ENCODE results near the gene DHX32. TPM values are rescaled to one million over a fixed set of nuclear protein-coding genes. Genes with fewer than 3 reads are reported as not detected.
"Not testable (repeated sequence)": the region's sequence is repeated elsewhere in the genome, so short reads cannot be mapped to it uniquely, and the experiment has no call there.

The DHX32 gene
- total RNA-seq, 1 donor from 2014 or later: 25.0 TPM

DNA sequence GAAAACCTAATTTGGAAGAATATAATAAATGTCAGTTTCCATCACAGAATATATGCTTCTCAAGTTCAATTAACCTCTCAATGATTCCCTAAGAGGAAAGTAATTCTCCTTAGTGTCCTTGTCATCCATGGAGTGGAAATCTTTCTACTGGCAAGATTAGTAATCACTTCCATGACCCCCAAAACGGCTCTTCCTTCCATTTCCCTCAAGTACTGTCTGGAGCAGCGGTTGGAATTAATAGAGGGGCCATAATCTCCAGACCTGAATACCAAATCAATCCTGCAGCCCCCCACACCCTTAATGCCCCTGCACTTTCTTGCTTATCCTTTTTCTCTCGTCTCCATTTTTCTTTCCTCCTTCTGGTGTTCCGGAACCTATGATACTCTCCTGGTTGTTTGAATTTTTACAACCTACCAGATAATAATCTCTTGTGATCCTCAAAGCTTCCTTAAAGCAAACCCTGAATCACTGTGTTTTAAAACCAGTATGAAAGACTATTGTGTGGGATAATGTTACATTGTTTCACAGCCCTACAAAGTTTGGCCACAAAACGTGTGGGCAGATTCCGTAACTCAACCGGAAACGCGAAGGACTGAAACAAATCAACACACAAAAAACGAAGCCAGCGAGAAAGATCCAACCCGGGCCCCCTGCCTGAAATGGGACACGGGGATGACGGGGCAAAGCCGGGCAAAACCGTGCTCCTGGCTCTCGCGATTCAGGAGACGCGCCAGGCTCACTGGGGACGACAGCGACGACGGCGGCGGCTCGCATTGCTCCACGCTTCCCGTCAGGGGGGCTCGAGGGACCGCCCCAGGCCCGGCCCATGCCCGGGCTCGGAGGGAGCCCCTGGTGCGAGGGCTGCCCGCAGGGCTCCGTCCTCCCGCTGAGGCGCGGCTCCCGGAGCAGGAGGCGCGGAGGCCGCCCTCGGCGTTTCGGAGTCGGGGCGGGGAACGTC, 14.3 kb upstream of the DHX32 start:
- DNase-seq: not testable (repeated sequence)

GRCh38 chr10:125894176-125894575, 13.1 kb upstream of the DHX32 start:
- not testable (repeated sequence) for DNase-seq

DNA sequence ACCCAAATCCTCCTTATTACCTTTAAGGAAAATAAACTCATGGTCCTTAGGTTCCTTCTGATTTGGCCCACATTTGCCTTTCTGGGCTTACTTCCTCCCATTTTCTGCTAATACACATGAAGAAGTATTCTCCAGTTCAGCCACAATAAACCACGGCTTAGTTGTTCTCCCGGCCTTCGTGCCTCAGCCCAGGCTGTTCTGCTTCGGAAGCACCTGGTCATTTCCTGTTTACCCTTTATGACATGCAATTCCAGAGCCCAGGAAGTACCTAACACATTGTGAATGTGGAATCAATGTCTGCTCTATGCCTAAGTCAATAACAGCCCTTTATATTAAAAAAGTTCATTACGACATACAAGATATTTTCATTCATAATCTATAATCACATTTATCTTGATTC, 11.3 kb upstream of the DHX32 start:
- not testable (repeated sequence) for DNase-seq

DNA sequence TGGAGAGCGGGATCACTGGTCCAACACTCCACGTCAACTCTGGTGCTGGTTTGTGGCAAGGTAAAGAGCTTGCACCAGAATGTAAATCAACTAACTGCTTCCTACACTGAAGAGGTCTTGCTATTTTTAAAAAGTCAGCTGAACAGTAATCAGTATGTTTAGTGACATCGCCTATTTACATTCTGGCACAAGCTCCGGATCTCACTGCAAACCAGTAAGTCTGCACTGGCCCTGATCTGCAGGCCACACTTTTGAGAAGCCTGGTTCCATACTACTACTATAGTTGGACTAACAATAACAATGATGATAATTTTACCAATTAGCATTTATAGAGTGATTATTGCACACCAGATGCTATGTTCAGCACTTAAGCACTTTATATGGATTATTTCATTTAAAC, 8.3 kb upstream of the DHX32 start:
- DNase-seq: not testable (repeated sequence)

GRCh38 chr10:125886914-125887512, 5.9 kb upstream of the DHX32 start:
- DNase-seq: no peak

GRCh38 chr10:125883211-125883610, 2.1 kb upstream of the DHX32 start:
- DNase-seq: no peak

GRCh38 chr10:125882596-125882995, 1.5 kb upstream of the DHX32 start:
- DNase-seq: no peak

DNA sequence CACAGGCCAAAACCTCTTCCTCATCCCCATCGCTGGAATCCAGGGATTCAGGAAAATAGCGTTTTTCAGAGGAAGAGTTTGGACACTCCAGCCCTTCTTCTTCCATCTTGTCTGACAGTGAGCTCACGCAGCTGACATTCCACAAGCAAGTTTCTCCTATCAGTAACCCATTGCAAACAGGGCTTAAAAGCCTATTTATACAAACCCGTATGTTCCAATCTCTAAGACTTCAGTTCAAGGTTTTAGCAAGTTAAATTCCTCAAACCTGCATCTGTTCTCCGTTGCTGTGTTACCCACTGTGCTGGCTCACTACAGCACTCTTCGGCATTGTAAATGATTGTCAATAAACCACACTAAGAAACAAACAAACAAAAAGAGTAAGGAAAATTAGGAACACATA, 373 bp downstream of the DHX32 start:
- no peak for DNase-seq

- no peak for DNase-seq
Observed at GRCh38 chr10:125878957-125879835, 1.9 kb downstream of the DHX32 start.

DNA sequence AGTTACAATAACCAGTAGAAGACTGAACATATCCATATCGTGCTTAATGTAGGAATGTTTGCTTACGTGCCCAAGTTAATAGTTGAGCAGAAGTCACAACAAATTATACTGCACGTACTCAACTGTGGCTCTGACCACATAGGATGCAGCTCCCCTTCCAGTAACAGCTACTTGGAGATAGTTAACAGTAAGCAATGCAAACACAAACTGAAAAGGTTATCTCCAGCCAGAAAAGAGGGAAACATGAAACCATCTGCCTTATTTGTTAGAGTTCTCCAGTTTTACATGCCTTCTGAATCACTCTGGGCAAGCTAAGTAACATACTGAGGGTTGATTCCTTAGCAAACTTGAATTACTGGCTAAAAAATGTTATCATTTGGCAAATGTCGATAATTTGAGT, 9.8 kb downstream of the DHX32 start:
- no peak for DNase-seq

- DNase-seq: no peak
Observed at GRCh38 chr10:125868372-125868975, 12.6 kb downstream of the DHX32 start.

DNA sequence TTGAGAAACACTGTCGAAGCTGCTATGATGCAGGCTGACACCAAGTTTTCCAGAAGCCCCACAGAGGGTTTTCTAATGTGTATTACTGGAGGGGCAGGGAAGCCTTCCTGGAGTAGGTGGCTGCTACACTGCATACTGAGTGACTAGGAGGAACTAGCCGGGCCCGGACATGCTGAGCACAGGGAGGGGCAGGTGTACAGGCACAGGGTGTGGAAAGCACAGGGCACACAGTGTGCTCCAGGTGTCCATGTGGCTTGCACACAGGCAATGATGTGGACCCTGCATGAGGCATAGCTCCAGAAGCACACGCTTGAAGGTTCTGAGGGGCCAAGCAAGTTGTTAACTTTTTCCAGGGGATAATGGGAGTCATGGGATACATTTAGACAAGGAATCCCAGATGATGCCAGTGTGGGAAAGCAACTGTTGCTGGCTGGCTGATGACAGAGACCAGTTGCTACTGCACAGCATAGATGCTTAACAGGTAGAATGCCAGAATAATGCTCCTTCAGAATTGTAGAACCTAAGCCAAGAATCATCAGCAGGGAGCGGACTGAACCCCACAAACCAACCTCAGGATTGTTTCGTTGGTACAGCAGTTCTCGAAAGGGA, 14.6 kb downstream of the DHX32 start:
- no peak for DNase-seq

GRCh38 chr10:125865120-125865519, 16.0 kb downstream of the DHX32 start:
- no peak for DNase-seq

DNA sequence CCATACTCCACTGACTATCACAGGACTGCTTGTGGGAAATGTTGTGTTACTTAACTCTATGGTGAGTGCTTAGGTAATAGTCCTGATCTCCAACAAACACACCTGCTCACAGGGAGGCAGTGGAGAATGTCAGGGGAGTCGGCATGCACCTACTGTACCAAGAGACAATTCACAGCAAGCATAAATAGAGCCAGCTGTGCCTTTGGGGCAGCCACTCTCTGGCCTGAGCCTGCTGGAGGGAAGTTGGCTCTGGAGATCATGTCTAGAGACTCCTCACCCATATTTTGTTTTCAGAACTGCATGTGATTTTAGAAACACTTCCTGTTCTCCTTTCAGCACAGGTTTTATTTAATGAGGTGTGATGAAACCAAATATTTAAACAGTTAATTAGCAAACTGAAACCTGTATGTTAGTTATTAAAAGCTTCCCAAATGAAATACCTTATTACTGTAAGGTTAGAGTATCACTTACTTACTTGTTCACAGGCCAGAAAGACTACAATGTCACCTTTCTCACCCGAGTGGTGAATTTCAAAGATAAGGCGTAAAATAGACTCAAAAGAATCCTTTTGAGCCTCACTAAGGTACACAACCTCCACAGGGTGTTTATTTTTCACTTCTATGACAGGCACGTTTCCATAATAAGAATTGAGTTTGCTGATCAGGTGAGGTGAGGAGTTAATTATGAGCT, 21.8 kb downstream of the DHX32 start:
- DNase-seq: no peak

DNA sequence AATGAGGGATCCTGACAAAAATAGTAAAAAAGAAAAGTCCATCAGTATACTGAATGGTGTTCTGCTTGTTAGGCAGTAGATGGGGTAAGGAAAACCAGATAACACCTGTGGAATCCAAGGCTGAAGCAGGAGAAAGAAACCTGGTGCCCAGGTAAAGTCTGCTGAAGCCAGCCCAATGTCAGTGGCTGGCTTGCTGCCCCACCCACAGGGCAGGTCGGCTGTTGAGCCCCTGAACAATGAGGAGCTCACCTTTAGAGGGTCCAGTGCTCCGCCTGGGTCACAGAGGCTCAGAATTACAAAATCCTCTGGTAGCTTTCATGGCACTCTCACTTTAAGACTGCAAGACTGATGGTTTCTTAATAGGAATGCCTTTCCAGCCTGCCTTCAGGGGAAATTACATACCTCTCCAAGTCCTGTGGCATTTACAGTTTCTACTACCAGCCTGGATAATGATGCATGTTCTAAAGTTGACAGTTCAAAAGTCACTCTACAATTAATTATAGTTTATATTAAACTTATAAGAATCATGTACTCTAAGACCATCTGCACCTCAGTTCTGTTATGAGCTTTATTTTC, 23.8 kb downstream of the DHX32 start:
- no peak for DNase-seq

GRCh38 chr10:125852487-125852886, 28.6 kb downstream of the DHX32 start:
- no peak for DNase-seq

DNA sequence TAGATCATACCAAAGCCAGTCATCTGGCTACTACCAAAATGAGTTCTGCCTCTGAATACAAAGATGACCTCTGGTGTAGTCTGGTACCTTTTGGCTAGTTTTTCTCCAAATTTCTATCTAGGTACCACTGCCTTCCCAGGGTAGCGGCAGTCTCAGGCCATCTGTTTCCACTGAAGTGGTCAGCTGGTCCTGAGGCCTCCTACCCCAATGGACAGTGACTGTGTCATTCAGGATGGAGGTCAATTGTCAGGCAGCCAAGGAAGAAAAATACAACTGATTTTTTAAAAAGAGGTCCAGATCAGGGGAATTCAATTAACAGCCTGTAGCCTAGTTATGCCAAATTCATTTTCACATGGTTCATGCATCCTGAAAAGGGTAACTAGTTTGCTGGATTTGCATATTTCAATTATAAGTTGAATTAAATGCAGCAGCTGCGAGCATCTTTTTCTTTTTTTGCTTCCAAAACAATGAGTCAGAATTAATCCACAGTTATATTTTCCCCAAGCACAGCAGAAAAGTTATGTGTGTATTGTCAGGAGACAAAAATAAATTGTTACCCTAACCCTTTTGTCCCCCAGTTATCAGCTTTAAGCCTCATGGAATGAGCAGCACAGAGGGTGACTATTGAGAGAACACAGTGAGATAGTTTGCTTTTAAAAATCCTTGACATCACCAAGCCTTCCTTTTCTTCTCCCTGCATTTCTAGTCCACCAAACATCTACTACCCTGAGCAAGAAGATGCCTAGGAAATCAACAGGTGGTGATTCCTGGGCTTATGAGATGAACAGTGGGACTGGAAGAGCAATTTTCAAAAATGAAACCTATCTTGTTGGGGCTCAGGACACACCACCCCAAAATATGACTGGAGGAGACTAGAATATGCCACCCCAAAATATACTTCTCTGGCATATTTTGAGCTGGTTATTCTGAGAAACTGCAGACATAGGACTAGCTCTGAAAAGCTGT, 30.0 kb downstream of the DHX32 start:
- no peak for DNase-seq

DNA sequence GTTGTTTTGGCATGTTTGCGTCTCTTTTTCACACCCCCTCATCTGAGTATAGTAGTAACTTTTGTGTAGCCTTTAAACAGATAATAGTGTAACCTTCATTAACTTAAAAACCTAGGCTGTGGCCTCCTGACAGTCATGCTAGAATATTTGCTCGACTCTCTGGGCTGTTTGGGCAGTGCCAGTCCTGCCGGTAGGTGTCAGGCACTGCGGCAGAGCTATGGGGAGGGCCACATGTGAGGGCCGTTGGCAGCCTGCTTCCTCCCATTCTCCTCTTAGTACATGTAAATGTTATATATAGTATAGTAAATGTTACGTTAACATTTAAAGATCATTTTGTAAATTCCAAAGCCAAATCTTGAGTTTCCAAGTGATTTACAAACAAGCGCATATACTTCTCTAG, 31.6 kb downstream of the DHX32 start:
- DNase-seq: no peak

DNA sequence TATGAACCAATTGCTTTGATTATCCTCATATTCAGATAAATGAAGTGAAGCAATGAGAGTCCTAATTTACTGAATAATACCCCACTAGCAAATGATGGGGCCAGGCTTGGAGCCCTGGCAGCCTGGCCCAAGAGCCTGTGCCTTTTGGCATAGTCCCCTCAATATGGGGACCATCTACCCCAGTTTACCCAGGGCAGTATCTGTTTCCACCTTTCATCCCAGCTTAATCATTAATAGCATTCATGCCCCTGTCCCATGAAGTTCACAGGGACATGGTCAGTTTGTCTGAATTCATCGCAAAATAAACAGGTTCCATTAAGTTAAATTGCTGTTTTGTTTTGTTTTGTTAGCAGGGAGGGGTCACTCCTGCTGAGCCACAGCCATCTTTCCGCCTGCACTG, 32.2 kb downstream of the DHX32 start:
- no peak for DNase-seq

- DNase-seq: no peak
Observed at GRCh38 chr10:125848371-125848770, 32.7 kb downstream of the DHX32 start.
